NB4 (cell line): Measurements from ENCODE around the gene OR52N4.
"Not testable (repeated sequence)": the region's sequence is repeated elsewhere in the genome, so short reads cannot be mapped to it uniquely, and the experiment has no call there.

Source experiments
- DNase-seq: peaks from one replicate; pipeline ENCODE4 v3.0.0; 2010; ENCODE audit warnings: low read depth
- H3K4me3 ChIP-seq: one replicate; pipeline ENCODE4 v1.5.1; 2011; ENCODE audit warnings: mild to moderate bottlenecking, low read depth, low read length, moderate library complexity
- CTCF ChIP-seq: IDR thresholded peaks from one replicate; pipeline ENCODE4 v1.5.1; 2012; ENCODE audit warnings: low read depth, low read length
- MYC ChIP-seq: IDR thresholded peaks from 2 replicates; pipeline ENCODE4 v1.6.1; 2011; ENCODE audit warnings: low read depth, low read length
- POLR2A ChIP-seq: IDR thresholded peaks from 2 replicates; pipeline ENCODE4 v1.6.1; 2011; ENCODE audit warnings: mild to moderate bottlenecking; ENCODE audit not compliant: insufficient read length; ENCODE audit errors: extremely low read depth
- TF ChIP-seq, protein P1 (sequence below): IDR thresholded peaks from 2 replicates; pipeline ENCODE4 v1.6.1; 2011; ENCODE audit warnings: low read depth, low read length

Gene OR52N4

GRCh38 chr11:5753943-5754342 is at the start of gene OR52N4:
Gene OR52N4 (plus strand): TSS chr11:5754243. CDS start chr11:5754741, 498 bp downstream.
- no peak for DNase-seq
- TF ChIP-seq POLR2A: no peak
- TF ChIP-seq, protein P1, sequence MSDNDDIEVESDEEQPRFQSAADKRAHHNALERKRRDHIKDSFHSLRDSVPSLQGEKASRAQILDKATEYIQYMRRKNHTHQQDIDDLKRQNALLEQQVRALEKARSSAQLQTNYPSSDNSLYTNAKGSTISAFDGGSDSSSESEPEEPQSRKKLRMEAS: no peak
- no peak for TF ChIP-seq MYC
- no peak for TF ChIP-seq CTCF

GRCh38 chr11:5705688-5706087 is 48.4 kb upstream of the OR52N4 start:
- H3K4me3 ChIP-seq: no peak overlapping the region
- no peak for TF ChIP-seq CTCF
- TF ChIP-seq, protein P1: no peak
- TF ChIP-seq POLR2A: no peak
- no peak for TF ChIP-seq MYC
- DNase-seq: no peak

More at GRCh38 chr11:5753943-5754342, at the start of gene OR52N4:
- H3K4me3 ChIP-seq: no peak within 1 kb of the TSS

- peak; percentile 12 for DNase-seq
- no peak overlapping the region for H3K4me3 ChIP-seq
- TF ChIP-seq MYC (no peak), CTCF (no peak)
These were observed 41.5 kb upstream of the OR52N4 start for GRCh38 chr11:5712507-5712906.

GRCh38 chr11:5713695-5714094 is 40.3 kb upstream of the OR52N4 start:
- TF ChIP-seq MYC: no peak
- TF ChIP-seq, protein P1: no peak
- TF ChIP-seq CTCF: no peak
- no peak for TF ChIP-seq POLR2A
- H3K4me3 ChIP-seq: no peak overlapping the region
- DNase-seq: no peak

DNA sequence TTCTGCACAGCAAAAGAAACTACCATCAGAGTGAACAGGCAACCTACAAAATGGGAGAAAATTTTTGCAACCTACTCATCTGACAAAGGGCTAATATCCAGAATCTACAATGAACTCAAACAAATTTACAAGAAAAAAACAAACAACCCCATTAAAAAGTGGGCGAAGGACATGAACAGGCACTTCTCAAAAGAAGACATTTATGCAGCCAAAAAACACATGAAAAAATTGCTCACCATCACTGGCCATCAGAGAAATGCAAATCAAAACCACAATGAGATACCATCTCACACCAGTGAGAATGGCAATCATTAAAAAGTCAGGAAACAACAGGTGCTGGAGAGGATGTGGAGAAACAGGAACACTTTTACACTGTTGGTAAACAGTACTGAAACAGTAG is 37.5 kb upstream of the OR52N4 start:
- H3K4me3 ChIP-seq, DNase-seq: not testable (repeated sequence)

- TF ChIP-seq POLR2A: no peak
- TF ChIP-seq, protein P1: no peak
- TF ChIP-seq CTCF: no peak
- no peak for TF ChIP-seq MYC
- peak; percentile 20 for DNase-seq
- H3K4me3 ChIP-seq: no peak overlapping the region
These were observed 34.1 kb upstream of the OR52N4 start for GRCh38 chr11:5719703-5720495.
